H9 (cell line): ENCODE measurements around the gene MED15. TPM values are rescaled to one million over a fixed set of nuclear protein-coding genes. Genes with fewer than 3 reads are reported as not detected.
"Not testable (repeated sequence)": the region's sequence is repeated elsewhere in the genome, so short reads cannot be mapped to it uniquely, and the experiment has no call there.

Source experiments
- DNase-seq: peaks from one replicate; pipeline ENCODE4 v3.0.0-alpha.2; 2017
- H2AFZ ChIP-seq: one replicate; pipeline ENCODE4 v1.6.1; 2013; ENCODE audit warnings: mild to moderate bottlenecking, low read length, control low read depth, moderate library complexity
- H2AK5ac ChIP-seq: 2 replicates; pipeline ENCODE4 v1.6.1; 2013; ENCODE audit warnings: low read length, control low read depth, mixed read lengths; ENCODE audit not compliant: insufficient read length
- H2BK120ac ChIP-seq: one replicate; pipeline ENCODE4 v1.6.1; 2013; ENCODE audit warnings: low read depth, mild to moderate bottlenecking, low read length, control low read depth, inconsistent platforms; ENCODE audit not compliant: poor library complexity, severe bottlenecking
- H2BK12ac ChIP-seq: 2 replicates; pipeline ENCODE4 v1.6.1; 2013; ENCODE audit warnings: low read length, control low read depth, mixed read lengths, low read depth; ENCODE audit not compliant: insufficient read length
- H2BK15ac ChIP-seq: 2 replicates; pipeline ENCODE4 v1.6.1; 2013; ENCODE audit warnings: low read depth, low read length, control low read depth
- H2BK20ac ChIP-seq: one replicate; pipeline ENCODE4 v1.6.1; 2013; ENCODE audit warnings: low read depth, mild to moderate bottlenecking, low read length, control low read depth, inconsistent platforms; ENCODE audit not compliant: poor library complexity, severe bottlenecking
- H2BK5ac ChIP-seq: 2 replicates; pipeline ENCODE4 v1.6.1; 2013; ENCODE audit warnings: low read length, control low read depth, mixed read lengths; ENCODE audit not compliant: insufficient read length
- H3K14ac ChIP-seq: 2 replicates; pipeline ENCODE4 v1.6.1; 2013; ENCODE audit warnings: low read length, control low read depth; ENCODE audit not compliant: insufficient read depth
- H3K18ac ChIP-seq: 2 replicates; pipeline ENCODE4 v1.6.1; 2013; ENCODE audit warnings: low read depth, mild to moderate bottlenecking, mixed read lengths, low read length, control low read depth; ENCODE audit not compliant: insufficient read length
- H3K23ac ChIP-seq: 2 replicates; pipeline ENCODE4 v1.6.1; 2013; ENCODE audit warnings: low read length, control low read depth, mixed read lengths, low read depth; ENCODE audit not compliant: insufficient read length
- H3K23me2 ChIP-seq: 2 replicates; pipeline ENCODE4 v1.6.1; 2013; ENCODE audit warnings: low read depth, mild to moderate bottlenecking, mixed read lengths, low read length, control low read depth; ENCODE audit not compliant: insufficient read length, poor library complexity, severe bottlenecking
- H3K27ac ChIP-seq: 2 replicates; pipeline ENCODE4 v1.5.1; 2013; ENCODE audit warnings: low read length, control low read depth, mixed read lengths, low read depth; ENCODE audit not compliant: insufficient read length
- H3K27me3 ChIP-seq: 2 replicates; pipeline ENCODE4 v1.6.1; 2013; ENCODE audit warnings: low read length, control low read depth, inconsistent platforms; ENCODE audit not compliant: insufficient read depth
- H3K4ac ChIP-seq: 2 replicates; pipeline ENCODE4 v1.6.1; 2013; ENCODE audit warnings: low read depth, mild to moderate bottlenecking, control low read depth, inconsistent platforms, low read length, moderate library complexity
- H3K4me1 ChIP-seq: 2 replicates; pipeline ENCODE4 v1.6.1; 2013; ENCODE audit warnings: low read length, control low read depth, inconsistent platforms; ENCODE audit not compliant: insufficient read depth
- H3K4me2 ChIP-seq: 2 replicates; pipeline ENCODE4 v1.6.1; 2013; ENCODE audit warnings: low read length, control low read depth, mixed read lengths; ENCODE audit not compliant: insufficient read length, insufficient read depth
- H3K56ac ChIP-seq: 2 replicates; pipeline ENCODE4 v1.6.1; 2013; ENCODE audit warnings: low read depth, mild to moderate bottlenecking, mixed read lengths, low read length, control low read depth; ENCODE audit not compliant: insufficient read length
- H3K79me1 ChIP-seq: 2 replicates; pipeline ENCODE4 v1.6.1; 2013; ENCODE audit warnings: low read depth, mild to moderate bottlenecking, moderate library complexity, low read length, control low read depth, inconsistent platforms; ENCODE audit not compliant: insufficient read depth, poor library complexity, severe bottlenecking
- H3K79me2 ChIP-seq: 2 replicates; pipeline ENCODE4 v1.6.1; 2013; ENCODE audit warnings: low read length, control low read depth, inconsistent platforms; ENCODE audit not compliant: insufficient read depth
- H3K9ac ChIP-seq: 2 replicates; pipeline ENCODE4 v1.6.1; 2013; ENCODE audit warnings: low read length, control low read depth, mixed read lengths; ENCODE audit not compliant: insufficient read length; ENCODE audit errors: extremely low read depth
- H3K9me3 ChIP-seq: one replicate; pipeline ENCODE4 v1.6.1; 2013; ENCODE audit warnings: low read depth, low read length, inconsistent platforms; ENCODE audit not compliant: control insufficient read depth
- H3T11ph ChIP-seq: one replicate; pipeline ENCODE4 v1.6.1; 2013; ENCODE audit warnings: mild to moderate bottlenecking, low read length, control low read depth, inconsistent platforms
- H4K20me1 ChIP-seq: one replicate; pipeline ENCODE4 v1.6.1; 2013; ENCODE audit not compliant: control insufficient read depth, insufficient read length, insufficient read depth
- H4K5ac ChIP-seq: 2 replicates; pipeline ENCODE4 v1.6.1; 2013; ENCODE audit warnings: low read depth, mild to moderate bottlenecking, mixed read lengths, low read length, control low read depth; ENCODE audit not compliant: insufficient read length
- H4K8ac ChIP-seq: replicated peaks from 2 replicates; pipeline ENCODE4 v1.6.1; 2013; ENCODE audit warnings: low read length, control low read depth, mixed read lengths, low read depth; ENCODE audit not compliant: insufficient read length
- H4K91ac ChIP-seq: 2 replicates; pipeline ENCODE4 v1.6.1; 2013; ENCODE audit warnings: low read depth, mild to moderate bottlenecking, moderate library complexity, mixed read lengths, low read length, control low read depth; ENCODE audit not compliant: insufficient read length
- H3K27ac Mint-ChIP-seq, 3 experiments: 2 replicates in 2 of 3; 3 replicates in 1 of 3; pipeline ENCODE4 v1.8.0; 2020 to 2021; ENCODE audit warnings: mixed read lengths in 3 of 3, mild to moderate bottlenecking in 1 of 3, moderate library complexity in 1 of 3
- H3K27me3 Mint-ChIP-seq: 2 replicates; pipeline ENCODE4 v1.8.0; 2021; ENCODE audit warnings: low read depth, mild to moderate bottlenecking, moderate library complexity, mixed read lengths
- H3K36me3 Mint-ChIP-seq, 3 experiments: 2 replicates in 2 of 3; 3 replicates in 1 of 3; pipeline ENCODE4 v1.8.0; 2020 to 2021; ENCODE audit warnings: low read depth in 3 of 3, mixed read lengths in 3 of 3; ENCODE audit not compliant: insufficient read depth in 1 of 3
- H3K4me1 Mint-ChIP-seq, 2 experiments: 2 replicates each; pipeline ENCODE4 v1.8.0; 2020; ENCODE audit warnings: mixed read lengths in 2 of 2
- H3K4me3 Mint-ChIP-seq, 2 experiments: 2 replicates in 1 of 2; 3 replicates in 1 of 2; pipeline ENCODE4 v1.8.0; 2020 to 2021; ENCODE audit warnings: mild to moderate bottlenecking in 2 of 2, mixed read lengths in 2 of 2, moderate library complexity in 1 of 2
- H3K9me3 Mint-ChIP-seq, 2 experiments: 2 replicates in 1 of 2; 3 replicates in 1 of 2; pipeline ENCODE4 v1.8.0; 2020; ENCODE audit warnings: mild to moderate bottlenecking in 2 of 2, mixed read lengths in 2 of 2, moderate library complexity in 1 of 2
- CTCF ChIP-seq: fragments of 200-600 bp; sonication (generic); conservative IDR thresholded peaks from 3 replicates; pipeline ENCODE4 v1.8.0; 2021; ENCODE audit warnings: antibody characterized with exemption, mild to moderate bottlenecking
- WGBS: extraction: QIAGEN DNeasy Blood & Tissue Kit; methylation state at CpG from one replicate; pipeline ENCODE4 v1.1.7; 2013; ENCODE audit warnings: missing lambda C conversion rate, low lambda C conversion rate, mixed read lengths; ENCODE audit not compliant: insufficient read length; ENCODE audit errors: extremely low coverage; 5-methylcytosine and 5-hydroxymethylcytosine counted together
- total RNA-seq: library from RNA; stranded (reverse); gene quantifications from 2 replicates; pipeline ENCODE4 v1.2.1, GENCODE V29; 2021

The MED15 gene
- total RNA-seq, 1 experiment from 2014 or later: 47.4 TPM

GRCh38 chr22:20619045-20619892 is 111.9 kb downstream of the MED15 start:
- Histone ChIP-seq H2AFZ (no peak overlapping the region), H4K91ac (no peak overlapping the region), H3K27ac (no peak overlapping the region), H2AK5ac (no peak overlapping the region), H3T11ph (no peak overlapping the region), H2BK5ac (no peak overlapping the region), H3K9me3 (no peaks in the 10 kb centered on the region), H2BK120ac (no peak overlapping the region), H4K20me1 (no peaks in the 10 kb centered on the region), H4K5ac (no peak overlapping the region), H3K4me1 (no peaks in the 10 kb centered on the region), H4K8ac (no peak overlapping the region), H3K4me2 (no peak overlapping the region), H3K79me1 (no peaks in the 10 kb centered on the region), H3K23me2 (no peaks in the 10 kb centered on the region), H3K9ac (no peak overlapping the region), H3K4ac (no peak overlapping the region), H3K23ac (no peak overlapping the region), H3K14ac (no peak overlapping the region), H3K79me2 (no peaks in the 10 kb centered on the region), H3K18ac (no peak overlapping the region), H2BK15ac (no peak overlapping the region), H2BK20ac (no peak overlapping the region), H2BK12ac (no peak overlapping the region), H3K56ac (no peak overlapping the region), H3K27me3 (no peaks in the 10 kb centered on the region)
- DNase-seq: no peak
- Mint-ChIP-seq H3K4me3 (no peak overlapping the region), H3K27ac (peak overlapping the region in 1 of 3 experiments; percentile 55; a peak in 1 of 7 replicates), H3K9me3 (no peaks in the 10 kb centered on the region), H3K4me1 (no peaks in the 10 kb centered on the region), H3K27me3 (no peaks in the 10 kb centered on the region; the same call in 1 of the 2 replicates), H3K36me3 (no peaks in the 10 kb centered on the region; a peak in 1 of 7 replicates)
- no CpG with 5 or more reads among the region's 8 CpGs for WGBS
- TF ChIP-seq CTCF: no peak

GRCh38 chr22:20619893-20620194 is 112.4 kb downstream of the MED15 start:
- H2BK120ac ChIP-seq, H3K27me3 Mint-ChIP-seq, DNase-seq, H4K8ac ChIP-seq, H3K27me3 ChIP-seq, H3K9me3 Mint-ChIP-seq, H2AK5ac ChIP-seq, H2BK5ac ChIP-seq, H3T11ph ChIP-seq, H3K27ac ChIP-seq, H3K23me2 ChIP-seq, H3K4me3 Mint-ChIP-seq, H3K23ac ChIP-seq, H3K4me2 ChIP-seq, H3K9ac ChIP-seq, H4K20me1 ChIP-seq, H2BK15ac ChIP-seq, H3K4me1 ChIP-seq, H2AFZ ChIP-seq, H4K5ac ChIP-seq, H2BK20ac ChIP-seq, H3K36me3 Mint-ChIP-seq, H3K9me3 ChIP-seq, H3K79me1 ChIP-seq, H3K4me1 Mint-ChIP-seq, H2BK12ac ChIP-seq, H3K14ac ChIP-seq, H3K4ac ChIP-seq, H3K79me2 ChIP-seq, H3K18ac ChIP-seq, H4K91ac ChIP-seq, H3K56ac ChIP-seq: not testable (repeated sequence)
- peak overlapping the region in 1 of 3 experiments; percentile 55; a peak in 1 of 7 replicates for H3K27ac Mint-ChIP-seq
- WGBS: no CpG with 5 or more reads among the region's 1 CpG
